ENCODE measurements around the gene ASB16. TPM values are rescaled to one million over a fixed set of nuclear protein-coding genes. Genes with fewer than 3 reads are reported as not detected.

The ASB16 gene
- total RNA-seq, 4 donors from 2014 or later: not detected

DNA sequence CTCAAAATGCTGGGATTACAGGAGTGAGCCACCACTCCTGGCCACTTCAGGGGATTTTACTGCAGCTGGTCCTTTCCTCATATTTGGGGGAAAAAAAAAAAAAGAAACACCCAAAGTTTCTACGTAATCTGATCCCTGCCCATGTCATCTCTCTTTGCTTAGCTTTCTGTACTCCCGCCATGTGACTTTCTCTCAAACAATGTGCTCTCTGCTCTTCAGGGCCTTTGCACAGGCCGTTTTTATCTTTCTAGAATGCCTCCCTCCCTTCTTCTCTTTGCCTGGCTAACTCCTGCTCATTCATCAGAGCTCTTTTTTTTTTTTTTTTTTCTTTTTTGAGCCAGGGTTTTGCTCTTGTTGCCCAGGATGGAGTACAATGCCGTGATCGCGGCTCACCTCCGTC lies 42.1 kb upstream of the ASB16 start:
- TF ChIP-seq, protein P1, sequence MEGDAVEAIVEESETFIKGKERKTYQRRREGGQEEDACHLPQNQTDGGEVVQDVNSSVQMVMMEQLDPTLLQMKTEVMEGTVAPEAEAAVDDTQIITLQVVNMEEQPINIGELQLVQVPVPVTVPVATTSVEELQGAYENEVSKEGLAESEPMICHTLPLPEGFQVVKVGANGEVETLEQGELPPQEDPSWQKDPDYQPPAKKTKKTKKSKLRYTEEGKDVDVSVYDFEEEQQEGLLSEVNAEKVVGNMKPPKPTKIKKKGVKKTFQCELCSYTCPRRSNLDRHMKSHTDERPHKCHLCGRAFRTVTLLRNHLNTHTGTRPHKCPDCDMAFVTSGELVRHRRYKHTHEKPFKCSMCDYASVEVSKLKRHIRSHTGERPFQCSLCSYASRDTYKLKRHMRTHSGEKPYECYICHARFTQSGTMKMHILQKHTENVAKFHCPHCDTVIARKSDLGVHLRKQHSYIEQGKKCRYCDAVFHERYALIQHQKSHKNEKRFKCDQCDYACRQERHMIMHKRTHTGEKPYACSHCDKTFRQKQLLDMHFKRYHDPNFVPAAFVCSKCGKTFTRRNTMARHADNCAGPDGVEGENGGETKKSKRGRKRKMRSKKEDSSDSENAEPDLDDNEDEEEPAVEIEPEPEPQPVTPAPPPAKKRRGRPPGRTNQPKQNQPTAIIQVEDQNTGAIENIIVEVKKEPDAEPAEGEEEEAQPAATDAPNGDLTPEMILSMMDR (IDR thresholded peaks at IDR 0.05; ENCODE audit: low read depth): no peak

DNA sequence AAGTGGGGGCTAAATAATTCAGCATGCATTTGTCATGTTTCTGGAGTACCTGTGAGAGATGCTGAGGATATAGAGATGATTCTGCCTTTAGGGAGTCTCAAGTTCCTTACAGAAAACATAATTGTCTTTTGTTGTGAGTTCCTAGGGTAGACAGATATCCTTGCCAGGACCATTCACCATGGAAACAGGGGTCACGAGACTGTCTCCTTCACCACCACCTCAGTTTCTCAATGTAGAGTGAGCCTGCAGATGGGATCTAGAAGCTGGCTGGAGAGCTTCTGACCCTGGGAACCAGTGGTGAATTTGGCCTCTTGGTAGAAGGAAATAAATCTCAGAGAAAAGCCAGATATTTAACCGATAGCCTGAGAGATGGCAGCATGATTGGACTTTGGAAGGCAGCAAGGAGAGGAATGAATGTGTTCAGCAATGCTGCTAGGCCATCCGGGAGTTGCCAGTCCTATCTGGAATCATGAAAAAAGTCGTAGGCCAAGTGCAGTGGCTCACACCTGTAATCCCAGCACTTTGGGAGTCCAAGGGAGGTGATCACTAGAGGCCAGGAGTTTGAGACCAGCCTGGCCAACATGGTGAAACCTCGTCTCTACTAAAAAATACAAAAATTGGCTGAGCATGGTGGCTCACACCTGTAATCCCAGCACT lies 39.7 kb upstream of the ASB16 start:
- TF ChIP-seq, protein P1 (IDR thresholded peaks at IDR 0.05; ENCODE audit: low read depth): no peak

DNA sequence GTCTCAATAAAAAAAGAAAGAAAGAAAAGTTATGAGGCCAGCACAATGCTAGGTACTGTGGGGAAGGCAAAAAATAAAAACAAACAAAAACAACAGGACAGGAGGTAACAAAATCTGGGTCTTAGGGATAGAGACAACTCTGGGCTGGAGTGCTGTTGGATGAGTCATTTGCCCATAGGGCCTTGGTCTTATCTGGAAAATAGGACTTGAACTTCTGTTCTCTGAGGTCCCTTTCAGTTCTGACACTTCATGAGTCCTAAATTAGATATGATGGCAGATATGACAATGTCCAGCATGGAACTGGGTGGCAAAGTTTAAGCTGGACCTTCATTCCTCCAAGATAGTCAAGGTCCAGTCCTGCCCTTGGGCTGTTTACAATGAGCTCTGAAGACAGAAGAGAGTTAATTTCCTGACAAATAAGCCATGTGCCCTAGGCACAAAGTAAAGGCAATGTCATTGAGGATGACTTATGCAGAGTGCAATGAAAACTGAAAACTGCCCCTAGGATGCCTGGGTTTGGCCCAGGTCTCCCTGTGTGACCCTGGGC lies 38.2 kb upstream of the ASB16 start:
- TF ChIP-seq, protein P1 (IDR thresholded peaks at IDR 0.05; ENCODE audit: low read depth): no peak

DNA sequence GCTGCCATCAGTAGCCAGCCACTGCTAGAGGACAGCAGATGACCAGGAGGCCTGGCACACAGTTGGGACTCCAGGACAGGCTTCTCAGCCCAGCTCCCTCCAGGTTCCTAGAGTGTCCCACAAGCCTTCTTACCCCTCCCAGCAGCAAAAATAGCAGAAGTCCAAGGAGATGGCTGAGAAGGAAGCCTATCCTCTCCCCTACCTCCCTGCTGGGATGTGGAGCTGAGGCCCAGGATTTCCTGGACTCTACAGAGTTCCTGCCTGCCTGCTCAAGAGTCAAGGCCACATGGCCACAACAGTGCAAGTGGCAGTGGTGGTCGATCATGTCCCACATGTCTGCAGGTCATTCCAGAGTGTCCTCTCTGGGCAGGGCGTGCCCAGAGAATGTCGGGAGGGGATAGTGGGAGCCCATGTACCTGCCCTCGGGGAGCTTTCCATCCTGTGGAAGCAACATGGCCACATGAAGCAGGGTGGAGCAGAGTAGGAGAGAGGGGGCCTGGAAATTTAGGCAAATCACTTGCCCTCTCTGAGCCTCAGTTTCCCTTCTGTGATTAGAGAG lies 36.5 kb upstream of the ASB16 start:
- TF ChIP-seq, protein P1 (IDR thresholded peaks at IDR 0.05; ENCODE audit: low read depth): no peak

DNA sequence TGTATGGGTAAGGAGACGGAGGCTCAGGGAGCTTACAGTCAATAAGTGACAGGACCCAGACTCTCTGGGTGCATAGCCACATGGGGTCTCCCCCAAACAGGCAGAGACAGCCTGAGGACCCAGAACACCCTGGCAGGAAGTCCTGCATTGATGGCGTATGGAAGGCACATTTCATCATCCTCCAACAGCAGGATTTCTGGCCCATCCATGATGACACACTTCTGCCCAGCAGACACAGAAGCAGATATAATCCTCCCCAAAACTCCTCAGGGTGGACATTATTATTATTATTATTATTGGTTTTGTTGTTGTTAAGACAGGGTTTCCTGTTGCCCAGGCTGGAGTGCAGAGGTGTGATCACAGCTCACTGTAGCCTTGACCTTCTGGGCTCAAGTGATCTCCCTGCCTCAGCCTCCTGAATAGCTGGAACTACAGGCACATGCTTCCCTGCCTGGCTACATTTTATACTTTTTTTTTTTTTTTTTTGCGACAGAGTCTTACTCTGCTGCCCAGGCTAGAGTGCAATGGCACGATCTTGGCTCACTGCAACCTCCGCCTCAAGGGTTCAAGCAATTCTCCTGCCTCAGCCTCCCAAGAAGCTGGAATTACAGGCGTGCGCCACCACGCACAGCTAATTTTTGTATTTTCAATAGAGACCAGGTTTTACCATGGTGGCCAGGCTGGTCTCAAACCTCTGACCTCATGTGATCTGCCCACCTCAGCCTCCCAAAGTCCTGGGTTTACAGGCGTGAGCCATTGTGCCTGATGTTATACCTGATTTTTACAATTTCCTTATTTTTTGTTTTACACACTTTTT lies 35.5 kb upstream of the ASB16 start:
- TF ChIP-seq, protein P1 (IDR thresholded peaks at IDR 0.05; ENCODE audit: low read depth): no peak

DNA sequence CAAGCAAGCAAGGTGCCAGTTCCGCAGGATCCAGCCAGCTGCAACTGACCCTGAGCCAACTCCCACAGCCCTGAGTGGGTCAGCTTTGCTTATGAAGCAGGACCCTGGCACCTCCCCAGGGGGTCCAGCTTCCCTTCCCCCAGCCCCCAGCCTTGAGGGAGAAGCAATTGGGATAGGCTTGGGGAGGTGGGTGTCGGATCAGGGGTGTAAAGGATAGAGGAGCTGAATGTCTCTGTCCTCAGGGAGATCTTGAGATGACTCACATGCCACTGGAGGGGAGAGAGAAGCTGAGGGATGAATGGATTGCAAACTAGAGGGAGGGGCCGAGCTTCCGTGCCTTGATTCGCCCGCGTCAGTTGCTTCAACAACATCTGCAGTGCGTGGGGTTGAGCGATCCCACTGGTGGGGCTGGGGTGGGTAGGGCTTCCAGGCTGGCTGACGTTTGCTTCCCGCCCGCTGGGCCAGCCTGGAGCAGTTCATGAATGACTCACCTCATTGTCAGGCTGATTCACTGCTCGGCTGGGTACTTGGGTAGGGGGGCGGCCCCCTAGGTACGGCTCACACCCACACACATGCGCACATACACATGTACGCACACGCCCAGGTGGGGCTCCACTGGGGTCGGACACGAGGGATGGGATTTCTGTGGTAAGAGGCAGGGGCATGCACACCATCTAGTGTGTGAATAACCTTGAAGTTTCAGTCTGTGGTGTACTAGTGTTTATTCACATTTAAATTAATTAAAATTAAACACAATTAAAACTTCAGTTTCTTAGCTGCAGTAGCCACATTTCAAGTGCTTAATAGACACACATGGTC lies 32.4 kb upstream of the ASB16 start:
- TF ChIP-seq, protein P1 (IDR thresholded peaks at IDR 0.05; ENCODE audit: low read depth): no peak
